ENCODE data around the gene CARD9. TPM values are rescaled to one million over a fixed set of nuclear protein-coding genes. Genes with fewer than 3 reads are reported as not detected.

The CARD9 gene
- total RNA-seq, 1 experiment from 2014 or later, result 1.7 TPM

DNA sequence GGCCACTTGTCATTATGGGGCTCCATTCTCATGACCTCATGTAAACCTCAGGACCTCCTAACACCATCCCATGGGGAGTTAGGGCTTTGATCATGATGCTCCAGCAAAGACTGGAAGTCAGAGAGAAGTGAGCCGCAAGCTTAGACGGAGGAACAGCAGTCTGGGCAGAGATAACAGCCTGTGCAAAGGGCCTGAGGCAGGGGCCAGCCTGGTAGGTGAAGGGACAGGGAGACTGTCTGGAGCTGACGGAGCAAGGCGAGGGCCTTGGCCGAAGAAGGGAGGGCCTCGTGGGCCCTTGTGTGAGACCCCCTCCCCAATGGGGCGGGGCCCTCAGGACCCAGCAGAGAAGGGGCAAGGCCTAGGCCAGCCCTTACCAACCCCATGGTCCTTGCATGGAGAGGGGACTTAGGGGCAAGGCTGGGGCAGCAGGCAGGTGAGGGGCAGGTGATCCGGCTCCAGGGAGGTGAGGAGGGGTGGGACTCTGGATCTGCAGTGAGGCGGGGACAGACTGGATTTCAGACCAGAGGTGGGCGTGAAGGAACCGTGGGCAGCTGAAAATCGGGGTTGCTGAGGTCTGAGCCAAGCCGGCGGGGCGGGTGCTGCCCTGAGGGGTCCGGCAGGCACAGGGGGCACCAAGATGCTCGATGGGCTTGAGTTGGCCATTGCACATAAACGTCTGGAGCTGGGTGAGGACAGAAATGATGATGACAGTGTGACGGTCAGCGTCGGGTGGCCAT, 28.8 kb downstream of the CARD9 start:
- no TSS peak for BruUV-seq (replicated peaks)
- ATAC-seq (no peak), DNase-seq (ENCODE audit: low read depth, low spot score) (no peak)
- no peaks in the 10 kb centered on the region for H3K36me3 ChIP-seq (ENCODE audit: control insufficient read depth, insufficient read depth, low read length)
- in situ Hi-C loops (cut with HindIII; ENCODE audit: low pct_unique_long_range_greater_than_20kb, low sequenced_read_pairs) (no loop called here), intact Hi-C loops (cut with micrococcal nuclease; ENCODE audit: unreplicated experiment) (no loop called here)
- POLR2A ChIA-PET, result no interaction called here
- CTCF ChIA-PET, result no interaction called here
- no peak overlapping the region for H3K27ac ChIP-seq (ENCODE audit: low read length)
- H3K27me3 ChIP-seq (ENCODE audit: control insufficient read depth, insufficient read depth, low read length), result no peaks in the 10 kb centered on the region
- TF ChIP-seq, protein P1, sequence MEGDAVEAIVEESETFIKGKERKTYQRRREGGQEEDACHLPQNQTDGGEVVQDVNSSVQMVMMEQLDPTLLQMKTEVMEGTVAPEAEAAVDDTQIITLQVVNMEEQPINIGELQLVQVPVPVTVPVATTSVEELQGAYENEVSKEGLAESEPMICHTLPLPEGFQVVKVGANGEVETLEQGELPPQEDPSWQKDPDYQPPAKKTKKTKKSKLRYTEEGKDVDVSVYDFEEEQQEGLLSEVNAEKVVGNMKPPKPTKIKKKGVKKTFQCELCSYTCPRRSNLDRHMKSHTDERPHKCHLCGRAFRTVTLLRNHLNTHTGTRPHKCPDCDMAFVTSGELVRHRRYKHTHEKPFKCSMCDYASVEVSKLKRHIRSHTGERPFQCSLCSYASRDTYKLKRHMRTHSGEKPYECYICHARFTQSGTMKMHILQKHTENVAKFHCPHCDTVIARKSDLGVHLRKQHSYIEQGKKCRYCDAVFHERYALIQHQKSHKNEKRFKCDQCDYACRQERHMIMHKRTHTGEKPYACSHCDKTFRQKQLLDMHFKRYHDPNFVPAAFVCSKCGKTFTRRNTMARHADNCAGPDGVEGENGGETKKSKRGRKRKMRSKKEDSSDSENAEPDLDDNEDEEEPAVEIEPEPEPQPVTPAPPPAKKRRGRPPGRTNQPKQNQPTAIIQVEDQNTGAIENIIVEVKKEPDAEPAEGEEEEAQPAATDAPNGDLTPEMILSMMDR (IDR thresholded peaks at IDR 0.05), result no peak
- TF ChIP-seq TCF7L2 (IDR thresholded peaks at IDR 0.05; ENCODE audit: low read depth, low read length) (no peak), SIN3A (IDR thresholded peaks at IDR 0.05; ENCODE audit: borderline replicate concordance, insufficient read depth, low read depth, low read length) (no peak)
- H3K4me1 ChIP-seq (ENCODE audit: control insufficient read depth, insufficient read depth, low read length), result peaks cover 4% of the 10 kb centered on the region
- no peaks in the 10 kb centered on the region for H3K9me3 ChIP-seq (ENCODE audit: control insufficient read depth, insufficient read depth, low read depth, low read length)
- no peak overlapping the region for H3K4me3 ChIP-seq (ENCODE audit: low read depth in 2 of 2, low read length in 2 of 2)

DNA sequence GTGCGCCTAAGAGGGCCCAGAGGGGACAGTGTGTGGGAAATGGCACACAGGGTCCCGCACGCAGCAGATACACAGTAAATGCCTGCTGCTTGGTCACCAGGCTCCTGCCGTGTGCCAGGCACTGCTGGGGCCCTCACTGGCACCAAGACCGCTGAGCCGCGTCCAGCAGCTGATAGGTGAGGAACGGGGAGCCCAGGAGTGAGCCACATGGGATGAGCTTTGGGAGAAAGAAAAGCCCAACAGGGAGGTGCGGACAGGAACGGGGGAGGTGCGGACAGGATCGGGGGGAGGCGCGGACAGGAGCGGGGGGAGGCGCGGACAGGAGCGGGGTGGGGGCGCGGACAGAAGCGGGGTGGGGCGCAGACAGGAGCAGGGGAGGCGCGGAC, 29.6 kb downstream of the CARD9 start:
- in situ Hi-C loops (cut with HindIII; ENCODE audit: low pct_unique_long_range_greater_than_20kb, low sequenced_read_pairs) (no loop called here), intact Hi-C loops (cut with micrococcal nuclease; ENCODE audit: unreplicated experiment) (no loop called here)
- ChIA-PET CTCF (no interaction called here), POLR2A (no interaction called here)
- H3K4me3 ChIP-seq (ENCODE audit: low read depth in 2 of 2, low read length in 2 of 2), result no peak overlapping the region
- TF ChIP-seq, protein P2, sequence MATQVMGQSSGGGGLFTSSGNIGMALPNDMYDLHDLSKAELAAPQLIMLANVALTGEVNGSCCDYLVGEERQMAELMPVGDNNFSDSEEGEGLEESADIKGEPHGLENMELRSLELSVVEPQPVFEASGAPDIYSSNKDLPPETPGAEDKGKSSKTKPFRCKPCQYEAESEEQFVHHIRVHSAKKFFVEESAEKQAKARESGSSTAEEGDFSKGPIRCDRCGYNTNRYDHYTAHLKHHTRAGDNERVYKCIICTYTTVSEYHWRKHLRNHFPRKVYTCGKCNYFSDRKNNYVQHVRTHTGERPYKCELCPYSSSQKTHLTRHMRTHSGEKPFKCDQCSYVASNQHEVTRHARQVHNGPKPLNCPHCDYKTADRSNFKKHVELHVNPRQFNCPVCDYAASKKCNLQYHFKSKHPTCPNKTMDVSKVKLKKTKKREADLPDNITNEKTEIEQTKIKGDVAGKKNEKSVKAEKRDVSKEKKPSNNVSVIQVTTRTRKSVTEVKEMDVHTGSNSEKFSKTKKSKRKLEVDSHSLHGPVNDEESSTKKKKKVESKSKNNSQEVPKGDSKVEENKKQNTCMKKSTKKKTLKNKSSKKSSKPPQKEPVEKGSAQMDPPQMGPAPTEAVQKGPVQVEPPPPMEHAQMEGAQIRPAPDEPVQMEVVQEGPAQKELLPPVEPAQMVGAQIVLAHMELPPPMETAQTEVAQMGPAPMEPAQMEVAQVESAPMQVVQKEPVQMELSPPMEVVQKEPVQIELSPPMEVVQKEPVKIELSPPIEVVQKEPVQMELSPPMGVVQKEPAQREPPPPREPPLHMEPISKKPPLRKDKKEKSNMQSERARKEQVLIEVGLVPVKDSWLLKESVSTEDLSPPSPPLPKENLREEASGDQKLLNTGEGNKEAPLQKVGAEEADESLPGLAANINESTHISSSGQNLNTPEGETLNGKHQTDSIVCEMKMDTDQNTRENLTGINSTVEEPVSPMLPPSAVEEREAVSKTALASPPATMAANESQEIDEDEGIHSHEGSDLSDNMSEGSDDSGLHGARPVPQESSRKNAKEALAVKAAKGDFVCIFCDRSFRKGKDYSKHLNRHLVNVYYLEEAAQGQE (IDR thresholded peaks at IDR 0.05; ENCODE audit: insufficient read depth in 1 of 2, low read depth in 2 of 2, low read length in 1 of 2), result no peak
- TF ChIP-seq, protein P1 (IDR thresholded peaks at IDR 0.05), result no peak
- no peak for TF ChIP-seq SIN3A (IDR thresholded peaks at IDR 0.05; ENCODE audit: borderline replicate concordance, insufficient read depth, low read depth, low read length)
- TF ChIP-seq TCF7L2 (IDR thresholded peaks at IDR 0.05; ENCODE audit: low read depth, low read length), result no peak
- TF ChIP-seq POLR2AphosphoS5 (IDR thresholded peaks at IDR 0.05; ENCODE audit: low read depth, low read length), result no peak
- no peaks in the 10 kb centered on the region for H3K27me3 ChIP-seq (ENCODE audit: control insufficient read depth, insufficient read depth, low read length)
- no peak for DNase-seq (ENCODE audit: low read depth, low spot score)
- no peaks in the 10 kb centered on the region for H3K9me3 ChIP-seq (ENCODE audit: control insufficient read depth, insufficient read depth, low read depth, low read length)
- no peaks in the 10 kb centered on the region for H3K36me3 ChIP-seq (ENCODE audit: control insufficient read depth, insufficient read depth, low read length)
- no peak overlapping the region for H3K27ac ChIP-seq (ENCODE audit: low read length)
- no peak for ATAC-seq
- peaks cover 4% of the 10 kb centered on the region for H3K4me1 ChIP-seq (ENCODE audit: control insufficient read depth, insufficient read depth, low read length)
- no TSS peak for BruUV-seq (replicated peaks)
